Activated T-cell treated with anti-CD3 and anti-CD28 coated beads for 24 hours (primary cell): ENCODE measurements around the gene VAC14.

Source experiments
- DNase-seq: peaks from one replicate; pipeline ENCODE4 v3.0.0-alpha.2; 2020; ENCODE audit warnings: low read depth

Gene VAC14

GRCh38 chr16:70692130-70692872 lies 108.7 kb downstream of the VAC14 start:
- no peak for DNase-seq

GRCh38 chr16:70691223-70692129 lies 109.5 kb downstream of the VAC14 start:
- no peak for DNase-seq

- DNase-seq, result no peak
These were observed 110.7 kb downstream of the VAC14 start for GRCh38 chr16:70689970-70690891.

GRCh38 chr16:70689035-70689969 lies 111.7 kb downstream of the VAC14 start:
- DNase-seq, result no peak

- no peak for DNase-seq
These were observed 112.7 kb downstream of the VAC14 start for GRCh38 chr16:70688246-70688742.

GRCh38 chr16:70687671-70688245 lies 113.2 kb downstream of the VAC14 start:
- no peak for DNase-seq

- DNase-seq, result no peak
These were observed 113.9 kb downstream of the VAC14 start for GRCh38 chr16:70687102-70687511.

GRCh38 chr16:70686376-70687101 lies 114.4 kb downstream of the VAC14 start:
- no peak for DNase-seq

- no peak for DNase-seq
These were observed 115.0 kb downstream of the VAC14 start, which contains the start of gene MTSS2 for GRCh38 chr16:70685938-70686375. Gene MTSS2 (minus strand): TSS chr16:70686053. CDS start chr16:70685791, 262 bp downstream.

GRCh38 chr16:70685061-70685937 lies 115.7 kb downstream of the VAC14 start:
- no peak for DNase-seq

- DNase-seq, result no peak
These were observed 116.6 kb downstream of the VAC14 start for GRCh38 chr16:70684146-70685060.

- DNase-seq, result no peak
These were observed 117.6 kb downstream of the VAC14 start for GRCh38 chr16:70683146-70683944.

GRCh38 chr16:70682239-70683145 lies 118.5 kb downstream of the VAC14 start:
- DNase-seq, result no peak

GRCh38 chr16:70681382-70682238 lies 119.3 kb downstream of the VAC14 start:
- DNase-seq, result no peak
